ENCODE data around the gene CRTC3.
A peak's percentile ranks its signal among the peaks of the same experiment; 100 is the strongest.

The CRTC3 gene

GRCh38 chr15:90564051-90564450 is 34.3 kb downstream of the CRTC3 start:
- no peaks in the 10 kb centered on the region for H3K27me3 Mint-ChIP-seq
- peak overlapping the region; percentile 46 for H3K4me3 Mint-ChIP-seq
- no peaks in the 10 kb centered on the region for H3K9me3 Mint-ChIP-seq (ENCODE audit: low read depth)
- H3K27ac Mint-ChIP-seq: peak overlapping the region; percentile 97
- peaks cover 5% of the 10 kb centered on the region for H3K36me3 Mint-ChIP-seq
- peaks cover 90% of the 10 kb centered on the region for H3K4me1 Mint-ChIP-seq (ENCODE audit: low read depth)

DNA sequence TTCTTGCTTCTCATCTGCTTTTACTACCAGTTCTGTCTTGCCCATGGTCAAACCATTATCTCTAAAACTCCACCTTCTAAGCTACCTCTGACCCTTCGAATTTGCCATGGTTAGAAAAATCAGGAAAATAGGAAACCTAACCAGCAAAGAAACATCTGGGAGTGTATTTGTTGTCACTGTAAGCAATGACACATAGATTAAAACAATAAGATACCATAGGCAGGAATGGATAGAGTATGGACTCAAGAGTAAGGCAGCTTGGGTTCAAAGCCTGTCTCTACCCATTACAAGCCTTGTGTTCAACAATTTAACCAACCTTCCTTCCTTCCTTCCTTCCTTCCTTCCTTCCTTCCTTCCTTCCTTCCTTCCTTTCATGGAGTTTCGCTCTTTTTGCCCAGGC is 34.9 kb downstream of the CRTC3 start:
- Mint-ChIP-seq H3K4me1 (ENCODE audit: low read depth) (peaks cover 88% of the 10 kb centered on the region), H3K27ac (peak overlapping the region; percentile 97), H3K4me3 (peak overlapping the region; percentile 46), H3K36me3 (peaks cover 5% of the 10 kb centered on the region), H3K27me3 (no peaks in the 10 kb centered on the region), H3K9me3 (ENCODE audit: low read depth) (no peaks in the 10 kb centered on the region)

DNA sequence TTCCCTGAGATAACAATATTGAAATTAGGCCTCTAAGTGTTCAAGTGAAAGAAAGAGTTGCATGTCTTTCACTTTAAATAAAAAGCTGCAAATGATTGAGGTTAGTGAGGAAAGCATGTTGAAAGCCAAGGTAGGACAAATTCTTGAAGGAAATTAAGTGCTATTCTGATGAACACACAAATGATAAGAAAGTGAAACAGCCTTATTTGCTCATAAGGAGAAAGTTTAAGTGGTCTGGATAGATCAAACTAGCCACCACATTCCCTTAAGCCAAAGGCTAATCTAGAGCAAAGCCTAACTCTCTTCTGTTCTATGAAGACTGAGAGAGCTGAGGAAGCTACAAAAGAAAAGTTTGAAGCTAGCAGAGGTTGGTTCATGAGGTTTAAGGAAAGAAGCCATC is 36.1 kb downstream of the CRTC3 start:
- Mint-ChIP-seq H3K4me1 (ENCODE audit: low read depth) (peaks cover 89% of the 10 kb centered on the region), H3K9me3 (ENCODE audit: low read depth) (no peaks in the 10 kb centered on the region), H3K4me3 (peak overlapping the region; percentile 28), H3K27ac (peak overlapping the region; percentile 86), H3K36me3 (peaks cover 2% of the 10 kb centered on the region), H3K27me3 (no peaks in the 10 kb centered on the region)

DNA sequence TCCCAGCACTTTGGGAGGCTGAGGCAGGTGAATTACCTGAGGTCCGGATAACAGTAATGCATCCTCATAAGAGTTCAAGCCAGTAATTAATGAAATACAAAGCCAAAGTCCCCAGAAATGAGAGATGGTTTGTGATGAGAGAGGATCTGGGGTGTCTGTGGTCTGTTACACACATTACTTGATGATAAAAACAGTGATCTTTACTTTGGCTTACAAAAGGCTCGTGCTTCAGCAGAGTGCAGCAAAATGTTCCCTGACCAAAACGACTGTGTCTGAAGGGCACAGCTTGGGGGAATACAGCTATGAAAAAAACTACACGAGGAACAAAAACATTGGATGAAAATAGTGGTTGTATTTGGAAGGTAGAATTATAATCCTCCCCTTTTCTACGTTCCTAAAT is 40.9 kb downstream of the CRTC3 start:
- Mint-ChIP-seq H3K4me3 (peak overlapping the region; percentile 27), H3K36me3 (peaks cover 2% of the 10 kb centered on the region), H3K4me1 (ENCODE audit: low read depth) (peaks cover 87% of the 10 kb centered on the region), H3K27me3 (no peaks in the 10 kb centered on the region), H3K9me3 (ENCODE audit: low read depth) (no peaks in the 10 kb centered on the region), H3K27ac (peak overlapping the region; percentile 88)

DNA sequence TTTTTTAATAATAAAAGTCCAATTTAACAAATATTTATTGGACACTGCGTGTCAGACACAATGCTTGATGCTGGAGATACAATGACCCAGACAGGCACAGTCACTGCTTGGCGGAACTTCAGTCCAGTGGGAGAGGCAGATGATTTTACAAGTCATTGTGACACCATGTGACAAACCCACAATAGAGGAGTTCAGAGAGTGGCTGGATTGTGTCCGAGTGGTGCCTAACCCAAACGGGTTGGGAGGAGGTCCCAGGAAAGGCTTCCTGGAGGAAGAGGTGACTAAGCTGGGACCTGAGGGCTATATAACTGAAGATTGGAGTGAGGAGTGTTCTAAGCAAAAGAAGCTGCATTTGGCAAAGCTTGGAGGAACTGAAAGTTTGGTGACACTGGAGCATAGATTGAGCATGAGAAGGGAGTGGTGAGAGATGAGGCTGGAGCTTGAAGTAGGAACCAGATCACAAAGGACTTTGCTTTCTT is 41.4 kb downstream of the CRTC3 start:
- Mint-ChIP-seq H3K36me3 (peaks cover 2% of the 10 kb centered on the region), H3K4me1 (ENCODE audit: low read depth) (peaks cover 86% of the 10 kb centered on the region), H3K9me3 (ENCODE audit: low read depth) (no peaks in the 10 kb centered on the region), H3K27ac (peak overlapping the region; percentile 79), H3K27me3 (no peaks in the 10 kb centered on the region), H3K4me3 (peak overlapping the region; percentile 3)

DNA sequence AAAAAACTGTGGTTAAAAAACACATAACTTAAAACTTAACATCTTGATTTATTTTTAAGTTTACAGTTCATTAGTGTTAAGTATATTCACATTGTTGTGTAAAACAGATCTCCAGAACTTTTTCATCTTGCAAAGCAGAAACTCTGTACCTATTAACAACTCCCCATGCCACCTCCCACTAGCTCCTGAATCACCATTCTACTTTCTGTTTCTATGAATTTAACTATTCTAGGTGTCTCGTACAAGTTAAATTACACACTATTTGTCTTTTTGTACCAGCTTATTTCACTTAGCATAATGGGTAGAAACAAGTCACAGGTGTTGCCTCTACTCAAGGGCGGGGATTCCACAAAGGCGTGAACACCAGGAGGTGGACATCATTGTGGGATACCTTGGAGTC is 43.2 kb downstream of the CRTC3 start:
- Mint-ChIP-seq H3K27ac (peak overlapping the region; percentile 90), H3K4me3 (peak overlapping the region; percentile 27), H3K4me1 (ENCODE audit: low read depth) (peaks cover 84% of the 10 kb centered on the region), H3K9me3 (ENCODE audit: low read depth) (no peaks in the 10 kb centered on the region), H3K27me3 (no peaks in the 10 kb centered on the region), H3K36me3 (peaks cover 13% of the 10 kb centered on the region)

DNA sequence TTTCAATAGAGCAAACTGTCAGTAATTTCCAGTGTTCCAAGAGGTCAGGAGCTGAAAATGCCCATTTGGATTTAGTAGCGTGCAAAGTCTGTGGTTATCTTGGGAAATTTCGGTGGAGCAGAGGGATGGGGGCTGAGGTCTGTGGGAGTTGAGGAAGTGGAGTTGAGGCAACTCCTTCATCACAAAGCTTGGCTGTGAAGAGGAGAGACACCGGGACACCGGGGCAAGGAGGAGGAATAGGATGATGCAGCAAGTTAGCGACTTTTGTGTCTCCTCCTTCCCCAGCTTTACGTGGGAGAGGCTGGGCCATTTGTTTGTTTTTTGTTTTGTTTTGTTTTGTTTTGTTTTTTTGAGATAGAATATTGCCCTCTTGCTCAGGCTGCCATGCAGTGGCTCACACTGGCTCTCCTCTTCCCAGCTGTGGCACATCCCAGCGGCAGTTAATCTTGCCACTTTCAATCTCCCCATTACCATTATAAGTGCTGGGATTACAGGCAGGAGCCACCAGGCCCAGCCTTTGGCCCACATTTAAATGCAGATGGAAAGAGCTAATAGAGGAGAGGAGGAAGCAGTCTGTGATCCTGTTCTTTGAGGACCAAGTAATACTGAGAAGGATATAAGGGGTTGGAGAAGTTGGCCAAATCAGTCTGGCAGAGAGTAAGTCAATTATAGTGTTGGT is 47.1 kb downstream of the CRTC3 start:
- Mint-ChIP-seq H3K9me3 (ENCODE audit: low read depth) (no peaks in the 10 kb centered on the region), H3K4me1 (ENCODE audit: low read depth) (peaks cover 77% of the 10 kb centered on the region), H3K36me3 (peaks cover 15% of the 10 kb centered on the region), H3K27ac (peak overlapping the region; percentile 78), H3K4me3 (peak overlapping the region; percentile 10), H3K27me3 (no peaks in the 10 kb centered on the region)

GRCh38 chr15:90579213-90579612 is 49.5 kb downstream of the CRTC3 start:
- peak overlapping the region; percentile 50 for H3K27ac Mint-ChIP-seq
- peaks cover 15% of the 10 kb centered on the region for H3K36me3 Mint-ChIP-seq
- H3K9me3 Mint-ChIP-seq (ENCODE audit: low read depth): no peaks in the 10 kb centered on the region
- peaks cover 80% of the 10 kb centered on the region for H3K4me1 Mint-ChIP-seq (ENCODE audit: low read depth)
- H3K4me3 Mint-ChIP-seq: no peak overlapping the region
- no peaks in the 10 kb centered on the region for H3K27me3 Mint-ChIP-seq

GRCh38 chr15:90580099-90580498 is 50.4 kb downstream of the CRTC3 start:
- H3K9me3 Mint-ChIP-seq (ENCODE audit: low read depth): no peaks in the 10 kb centered on the region
- peaks cover 76% of the 10 kb centered on the region for H3K4me1 Mint-ChIP-seq (ENCODE audit: low read depth)
- H3K27me3 Mint-ChIP-seq: no peaks in the 10 kb centered on the region
- peaks cover 13% of the 10 kb centered on the region for H3K36me3 Mint-ChIP-seq
- H3K27ac Mint-ChIP-seq: peak overlapping the region; percentile 16
- no peak overlapping the region for H3K4me3 Mint-ChIP-seq

DNA sequence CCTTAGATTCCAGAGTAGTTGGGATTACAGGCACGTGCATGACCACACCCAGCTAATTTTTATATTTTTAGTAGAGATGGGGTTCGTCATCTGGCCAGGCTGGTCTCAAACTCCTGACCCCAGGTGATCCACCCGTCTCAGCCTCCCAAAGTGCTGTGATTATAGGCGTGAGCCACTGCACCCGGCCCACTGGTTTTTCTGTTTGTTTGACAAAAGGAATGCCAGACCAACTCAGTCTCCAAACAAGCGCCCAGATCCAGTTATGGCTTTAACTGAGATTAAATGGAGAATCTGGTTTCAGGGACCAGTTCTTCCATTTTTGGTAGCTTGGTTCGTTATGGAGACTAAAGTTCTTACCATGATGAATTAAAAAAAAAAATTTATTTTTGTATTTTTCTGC is 50.8 kb downstream of the CRTC3 start:
- Mint-ChIP-seq H3K9me3 (ENCODE audit: low read depth) (no peaks in the 10 kb centered on the region), H3K36me3 (peaks cover 13% of the 10 kb centered on the region), H3K4me1 (ENCODE audit: low read depth) (peaks cover 73% of the 10 kb centered on the region), H3K4me3 (no peak overlapping the region), H3K27ac (peak overlapping the region; percentile 16), H3K27me3 (no peaks in the 10 kb centered on the region)

DNA sequence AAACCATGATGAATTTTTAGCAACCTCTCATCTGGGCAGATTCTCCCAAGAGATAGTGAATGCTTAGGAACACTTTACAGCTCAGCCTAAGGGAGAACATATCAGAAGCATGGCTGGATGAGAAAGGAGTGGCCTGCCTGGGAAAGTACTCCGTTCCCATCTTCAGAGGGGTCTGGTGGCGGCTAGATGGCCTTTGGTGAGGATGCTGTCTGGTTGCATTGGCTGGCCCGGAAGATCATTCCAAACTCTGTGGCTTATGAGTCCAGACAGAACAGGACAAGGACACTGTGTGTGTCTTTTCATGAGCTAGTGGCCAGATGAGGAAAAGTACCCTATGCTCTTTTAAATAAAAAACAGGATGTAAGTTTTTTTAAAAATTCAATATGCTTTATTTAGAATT is 51.2 kb downstream of the CRTC3 start:
- Mint-ChIP-seq H3K27me3 (no peaks in the 10 kb centered on the region), H3K4me3 (no peak overlapping the region), H3K9me3 (ENCODE audit: low read depth) (no peaks in the 10 kb centered on the region), H3K4me1 (ENCODE audit: low read depth) (peaks cover 73% of the 10 kb centered on the region), H3K36me3 (peaks cover 13% of the 10 kb centered on the region), H3K27ac (peak overlapping the region; percentile 89)

DNA sequence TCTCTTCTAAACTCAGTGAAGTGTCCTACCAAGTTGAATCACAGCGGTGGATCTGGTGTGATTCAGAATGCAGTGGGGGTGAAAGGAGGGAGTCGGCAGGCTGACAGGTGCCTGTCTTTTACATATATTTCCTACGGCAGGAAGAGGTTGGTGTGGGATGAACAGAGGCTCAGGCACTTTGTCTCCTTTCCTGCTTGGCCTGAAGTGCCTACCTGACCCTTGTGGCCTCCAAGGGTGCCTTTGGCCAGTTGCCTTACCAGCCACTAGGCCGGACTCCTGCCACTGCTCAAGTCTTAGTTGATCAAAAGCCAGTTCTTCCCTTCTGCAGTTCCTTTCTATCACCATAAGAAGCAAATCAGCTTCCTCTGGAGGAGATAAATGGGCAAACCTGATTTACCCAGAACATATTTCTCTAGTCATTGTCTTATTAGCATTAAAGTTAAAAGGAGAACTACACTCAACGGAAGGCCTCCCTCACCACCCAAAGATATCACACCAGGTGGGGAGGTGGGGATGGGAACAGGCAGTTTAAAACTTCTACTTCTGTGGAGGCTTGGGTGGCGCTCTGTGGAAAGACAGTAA is 52.1 kb downstream of the CRTC3 start:
- H3K4me3 Mint-ChIP-seq: peak overlapping the region; percentile 73
- H3K27me3 Mint-ChIP-seq: no peaks in the 10 kb centered on the region
- peaks cover 73% of the 10 kb centered on the region for H3K4me1 Mint-ChIP-seq (ENCODE audit: low read depth)
- no peaks in the 10 kb centered on the region for H3K9me3 Mint-ChIP-seq (ENCODE audit: low read depth)
- peak overlapping the region; percentile 89 for H3K27ac Mint-ChIP-seq
- peaks cover 10% of the 10 kb centered on the region for H3K36me3 Mint-ChIP-seq

DNA sequence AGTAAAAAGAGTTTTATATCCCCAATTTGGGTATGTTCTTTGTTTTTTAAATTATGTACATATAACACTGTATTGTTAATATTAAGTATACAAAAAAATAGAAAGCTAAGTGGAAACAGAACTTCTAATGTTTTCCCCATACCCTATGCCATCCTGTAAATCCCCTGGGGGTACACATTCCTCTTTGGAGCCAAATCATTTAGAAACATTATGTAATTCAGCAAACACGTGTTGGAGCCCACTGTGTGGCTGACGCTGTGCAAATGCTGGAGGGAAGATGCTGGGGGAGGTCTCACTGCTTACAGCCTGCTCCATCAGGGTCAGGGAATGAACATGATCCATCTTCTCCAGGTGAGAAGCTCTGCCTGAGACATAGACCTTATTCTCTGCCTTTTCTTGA is 52.8 kb downstream of the CRTC3 start:
- peaks cover 73% of the 10 kb centered on the region for H3K4me1 Mint-ChIP-seq (ENCODE audit: low read depth)

GRCh38 chr15:90583471-90584252 is 53.9 kb downstream of the CRTC3 start:
- Mint-ChIP-seq H3K27me3 (no peaks in the 10 kb centered on the region), H3K4me3 (peak overlapping the region; percentile 39), H3K9me3 (ENCODE audit: low read depth) (no peaks in the 10 kb centered on the region), H3K4me1 (ENCODE audit: low read depth) (peaks cover 74% of the 10 kb centered on the region), H3K36me3 (peaks cover 8% of the 10 kb centered on the region), H3K27ac (peak overlapping the region; percentile 84)

More for the DNA sequence above, 52.8 kb downstream of the CRTC3 start:
- Mint-ChIP-seq H3K27me3 (no peaks in the 10 kb centered on the region), H3K4me3 (peak overlapping the region; percentile 73), H3K9me3 (ENCODE audit: low read depth) (no peaks in the 10 kb centered on the region), H3K36me3 (peaks cover 7% of the 10 kb centered on the region), H3K27ac (peak overlapping the region; percentile 89)

- Mint-ChIP-seq H3K27me3 (no peaks in the 10 kb centered on the region), H3K27ac (no peak overlapping the region), H3K9me3 (ENCODE audit: low read depth) (no peaks in the 10 kb centered on the region), H3K4me1 (ENCODE audit: low read depth) (peaks cover 70% of the 10 kb centered on the region), H3K36me3 (peaks cover 8% of the 10 kb centered on the region), H3K4me3 (no peak overlapping the region)
These were observed 55.1 kb downstream of the CRTC3 start for GRCh38 chr15:90584841-90585240.

All from activated naive CD8-positive, alpha-beta T cell (primary cell).